HepG2 (cell line): Measurements from ENCODE around the gene PMVK. TPM values are rescaled to one million over a fixed set of nuclear protein-coding genes. Genes with fewer than 3 reads are reported as not detected.

Experiments used
- ASH2L ChIP-seq: fragments of 300-600, 200-600 bp; sonication (generic); IDR thresholded peaks from 2 replicates; pipeline ENCODE4 v1.7.0; 2017; ENCODE audit warnings: low read depth, mild to moderate bottlenecking, moderate library complexity, mixed read lengths, low read length; ENCODE audit not compliant: insufficient read length
- CAMTA2 ChIP-seq: sonication (generic); formaldehyde crosslinking; IDR thresholded peaks from 2 replicates; pipeline ENCODE4 v1.4.0; 2020; ENCODE audit warnings: mild to moderate bottlenecking, missing genetic modification reagents, borderline replicate concordance
- CEBPG ChIP-seq: IDR thresholded peaks from 2 replicates; pipeline ENCODE4 v1.6.1; 2016
- DMAP1 ChIP-seq: IDR thresholded peaks from 2 replicates; pipeline ENCODE4 v1.6.1; 2016
- DNMT1 ChIP-seq: sonication (generic); formaldehyde crosslinking; IDR thresholded peaks from 2 replicates; pipeline ENCODE4 v1.5.1; 2020; ENCODE audit warnings: mild to moderate bottlenecking, missing genetic modification reagents
- FOXK1 ChIP-seq: sonication (generic); formaldehyde crosslinking; IDR thresholded peaks from 2 replicates; pipeline ENCODE4 v1.4.0; 2020; ENCODE audit warnings: low read depth, missing genetic modification reagents, borderline replicate concordance
- GFI1 ChIP-seq: sonication (generic); formaldehyde crosslinking; IDR thresholded peaks from 2 replicates; pipeline ENCODE4 v1.5.0; 2020; ENCODE audit warnings: missing genetic modification reagents, mild to moderate bottlenecking, borderline replicate concordance
- HIVEP1 ChIP-seq: sonication (generic); formaldehyde crosslinking; IDR thresholded peaks from 2 replicates; pipeline ENCODE4 v1.4.0; 2020; ENCODE audit warnings: mild to moderate bottlenecking, missing genetic modification reagents
- HNRNPK ChIP-seq: fragments of 200-400 bp; formaldehyde crosslinking; IDR thresholded peaks from 2 replicates; pipeline ENCODE4 v1.6.1; 2018; ENCODE audit warnings: low read length, low read depth, moderate library complexity, mild to moderate bottlenecking; ENCODE audit not compliant: poor library complexity, severe bottlenecking
- JDP2 ChIP-seq: sonication (generic); formaldehyde crosslinking; IDR thresholded peaks from 2 replicates; pipeline ENCODE4 v1.8.1; 2022; ENCODE audit warnings: missing genetic modification reagents, borderline replicate concordance
- MTA1 ChIP-seq: sonication (generic); formaldehyde crosslinking; IDR thresholded peaks from 2 replicates; pipeline ENCODE4 v1.4.0; 2020; ENCODE audit warnings: missing genetic modification reagents, mild to moderate bottlenecking, borderline replicate concordance
- NCOR1 ChIP-seq: fragments of 200-600 bp; sonication (generic); IDR thresholded peaks from 2 replicates; pipeline ENCODE4 v1.7.0; 2017; ENCODE audit warnings: antibody characterized with exemption, low read length, borderline replicate concordance
- NFYC ChIP-seq: IDR thresholded peaks from 2 replicates; pipeline ENCODE4 v1.6.1; 2016; ENCODE audit warnings: missing genetic modification reagents, missing compliant biosample characterization
- NRL ChIP-seq: sonication (generic); formaldehyde crosslinking; IDR thresholded peaks from 2 replicates; pipeline ENCODE4 v1.5.0; 2020; ENCODE audit warnings: missing genetic modification reagents, mild to moderate bottlenecking, moderate library complexity, borderline replicate concordance
- PHF8 ChIP-seq: sonication (generic); formaldehyde crosslinking; IDR thresholded peaks from 2 replicates; pipeline ENCODE4 v1.5.0; 2020; ENCODE audit warnings: missing genetic modification reagents
- POLR2A ChIP-seq, 2 experiments: IDR thresholded peaks; 2 replicates each; pipeline ENCODE4 v1.6.1; 2011; ENCODE audit warnings: low read depth in 2 of 2, low read length in 2 of 2, mild to moderate bottlenecking in 1 of 2, moderate library complexity in 1 of 2; ENCODE audit not compliant: insufficient read depth in 1 of 2
- RAD21 ChIP-seq: fragments of 450-650 bp; formaldehyde crosslinking; IDR thresholded peaks from 2 replicates; pipeline ENCODE4 v1.5.0; 2020; ENCODE audit warnings: mild to moderate bottlenecking
- RNF2 ChIP-seq: fragments of 450-650 bp; conservative IDR thresholded peaks from 2 replicates; pipeline ENCODE4 v1.6.1; 2016; ENCODE audit warnings: low read depth
- SIN3B ChIP-seq: fragments of 150-350 bp; IDR thresholded peaks from 2 replicates; pipeline ENCODE4 v1.6.1; 2014; ENCODE audit warnings: low read length
- TBL1XR1 ChIP-seq: fragments of 150-350 bp; IDR thresholded peaks from 2 replicates; pipeline ENCODE4 v1.6.1; 2014; ENCODE audit warnings: borderline replicate concordance, low read length; ENCODE audit not compliant: partially characterized antibody
- TFAP4 ChIP-seq: sonication (generic); IDR thresholded peaks from 2 replicates; pipeline ENCODE4 v1.6.1; 2016; ENCODE audit warnings: low read depth, borderline replicate concordance
- ZBTB14 ChIP-seq: sonication (generic); formaldehyde crosslinking; IDR thresholded peaks from 2 replicates; pipeline ENCODE4 v1.4.0; 2020; ENCODE audit warnings: missing genetic modification reagents
- ZBTB43 ChIP-seq: sonication (generic); formaldehyde crosslinking; conservative IDR thresholded peaks from 2 replicates; pipeline ENCODE4 v1.4.0; 2020; ENCODE audit warnings: missing genetic modification reagents
- ZBTB46 ChIP-seq: sonication (generic); formaldehyde crosslinking; IDR thresholded peaks from 2 replicates; pipeline ENCODE4 v1.4.0; 2020; ENCODE audit warnings: mild to moderate bottlenecking, missing genetic modification reagents, borderline replicate concordance
- ZNF549 ChIP-seq: sonication (generic); formaldehyde crosslinking; IDR thresholded peaks from 2 replicates; pipeline ENCODE4 v1.5.0; 2020; ENCODE audit warnings: missing genetic modification reagents
- ZNF558 ChIP-seq: sonication (generic); formaldehyde crosslinking; IDR thresholded peaks from 2 replicates; pipeline ENCODE4 v1.9.0; 2022; ENCODE audit warnings: mild to moderate bottlenecking, missing genetic modification reagents, borderline replicate concordance
- ZNF7 ChIP-seq: IDR thresholded peaks from 2 replicates; pipeline ENCODE4 v1.6.1; 2016; ENCODE audit warnings: missing biosample characterization, missing genetic modification reagents
- polyA plus RNA-seq, 8 experiments: library from polyadenylated mRNA; depleted of rRNA in 3 of 8; stranded (reverse) in 7 of 8; unstranded in 1 of 8; fragments of >200 nt; fragmentation: Illumina TruSeq in 4 of 8; extraction: Trizol in 4 of 8; gene quantifications; 2 replicates each; pipeline versions ENCODE4 v1.2.1 to v1.2.3, GENCODE V29; 2011 to 2016; ENCODE audit warnings: low read depth in 4 of 8, missing spikeins in 1 of 8, mixed read lengths in 1 of 8; ENCODE audit not compliant: insufficient read depth in 1 of 8
- total RNA-seq, 5 experiments: library from RNA; depleted of rRNA; stranded (reverse); fragments of >200 nt; fragmentation: Illumina TruSeq; extraction: Trizol; gene quantifications; 2 replicates each; pipeline ENCODE4 v1.2.3, GENCODE V29; 2016; ENCODE audit warnings: low read depth in 1 of 5

The PMVK gene
- total and polyA plus RNA-seq, 2 of the 13 experiments (the other 11 are each of a cell fraction or from before 2014, with no cell fraction given) = 3.9 to 12.6 TPM

GRCh38 chr1:154973344-154974101 is 37.0 kb upstream of the PMVK start (continued):
- no peak for TF ChIP-seq CAMTA2 (CRISPR knock-in tag)
- TF ChIP-seq SIN3B = no peak
- no peak for TF ChIP-seq ZBTB14 (CRISPR knock-in tag)
- TF ChIP-seq TBL1XR1 = peak; percentile 74
- TF ChIP-seq HNRNPK = no peak
- no peak for TF ChIP-seq ZNF549 (CRISPR knock-in tag)
- TF ChIP-seq PHF8 (CRISPR knock-in tag) = no peak
- TF ChIP-seq MTA1 = no peak
- peak; percentile 43; the same call in 1 of the 2 replicates for TF ChIP-seq NCOR1
- no peak for TF ChIP-seq JDP2 (CRISPR knock-in tag)
- peak; percentile 61 for TF ChIP-seq ASH2L
- peak; percentile 30; the same call in 1 of the 2 replicates for TF ChIP-seq FOXK1 (CRISPR knock-in tag)
- no peak for TF ChIP-seq DNMT1 (CRISPR knock-in tag)
- 0 out of 2 replicates have a peak, but pooled peaks have one; percentile 2 for TF ChIP-seq CEBPG (CRISPR knock-in tag)
- no peak for TF ChIP-seq HIVEP1 (CRISPR knock-in tag)
- TF ChIP-seq RNF2 = no peak
- peak; percentile 87 to 88 for TF ChIP-seq POLR2A (IDR thresholded peaks at IDR 0.05; ENCODE audit: insufficient read depth in 1 of 2, low read depth in 2 of 2, low read length in 2 of 2)
- TF ChIP-seq RAD21 (CRISPR knock-in tag) = peak; percentile 30
- 0 out of 2 replicates have a peak, but pooled peaks have one; percentile 34 for TF ChIP-seq DMAP1 (CRISPR knock-in tag)
- no peak for TF ChIP-seq NFYC
- TF ChIP-seq ZNF558 (CRISPR knock-in tag) = 0 out of 2 replicates have a peak, but pooled peaks have one; percentile 43
- 0 out of 2 replicates have a peak, but pooled peaks have one; percentile 7 for TF ChIP-seq GFI1 (CRISPR knock-in tag)
- TF ChIP-seq NRL = no peak
- TF ChIP-seq ZNF7 (CRISPR knock-in tag) = no peak
- no peak for TF ChIP-seq ZBTB46 (CRISPR knock-in tag)
- no peak for TF ChIP-seq ZBTB43 (CRISPR knock-in tag)
- TF ChIP-seq TFAP4 = peak; percentile 98
